ENCODE results near the gene EIF4H.

The EIF4H gene

GRCh38 chr7:74228951-74229900, 55.1 kb downstream of the EIF4H start:
- DNase-seq = no peak

GRCh38 chr7:74230446-74231231, 56.5 kb downstream of the EIF4H start:
- no peak for DNase-seq

- DNase-seq = no peak
These were observed 57.1 kb downstream of the EIF4H start for GRCh38 chr7:74231232-74231590.

- no peak for DNase-seq
These were observed 59.6 kb downstream of the EIF4H start for GRCh38 chr7:74233655-74234285.

- no peak for DNase-seq
These were observed 61.5 kb downstream of the EIF4H start for GRCh38 chr7:74235518-74236268.

- no peak for DNase-seq
These were observed 62.1 kb downstream of the EIF4H start for GRCh38 chr7:74236284-74236683.

GRCh38 chr7:74240482-74240881, 66.3 kb downstream of the EIF4H start:
- no peak for DNase-seq

GRCh38 chr7:74242122-74242443, 67.9 kb downstream of the EIF4H start:
- no peak for DNase-seq

GRCh38 chr7:74246497-74246896, 72.3 kb downstream of the EIF4H start:
- no peak for DNase-seq

Data from NCI-H1436 treated with DMSO at 0.1 percent for 48 hours (cell line).